Activated CD8-positive, alpha-beta memory T cell treated with anti-CD3 and anti-CD28 coated beads, Interleukin-2, amount 10 ng/mL, durations not matched to agents 7 days and 5 days (primary cell): ENCODE data around the gene PHLDB2. TPM values are rescaled to one million over a fixed set of nuclear protein-coding genes. Genes with fewer than 3 reads are reported as not detected.

Experiments used
- ATAC-seq: fragments of 150-1000 bp; cut with Tn5 transposase; one replicate; pipeline ENCODE4 v1.10.0; 2021; ENCODE audit warnings: moderate library complexity
- CTCF ChIA-PET: fragments of 350-600 bp; sonication (Branson Sonifier 250); formaldehyde crosslinking; loops from one replicate; lab custom pipeline; 2021; ENCODE audit warnings: antibody characterized with exemption; lab: Charles Lee
- DNase-seq: peaks from one replicate; pipeline ENCODE4 v3.0.0-alpha.2; 2020
- H3K27ac Mint-ChIP-seq: one replicate; pipeline ENCODE4 v1.8.0; 2021; ENCODE audit warnings: mild to moderate bottlenecking, mixed read lengths
- H3K27me3 Mint-ChIP-seq: one replicate; pipeline ENCODE4 v1.8.0; 2021; ENCODE audit warnings: mixed read lengths
- H3K36me3 Mint-ChIP-seq: one replicate; pipeline ENCODE4 v1.8.0; 2021; ENCODE audit warnings: mild to moderate bottlenecking, mixed read lengths
- H3K4me1 Mint-ChIP-seq: one replicate; pipeline ENCODE4 v1.8.0; 2021; ENCODE audit warnings: mixed read lengths
- H3K4me3 Mint-ChIP-seq: one replicate; pipeline ENCODE4 v1.8.0; 2021; ENCODE audit warnings: mild to moderate bottlenecking, moderate library complexity, mixed read lengths
- H3K9me3 Mint-ChIP-seq: one replicate; pipeline ENCODE4 v1.8.0; 2022; ENCODE audit warnings: low read depth, mixed read lengths
- total RNA-seq, 2 experiments: library from RNA; stranded (reverse); gene quantifications; one replicate each; pipeline ENCODE4 v1.2.3, GENCODE V29; 2021

Gene PHLDB2
- total RNA-seq, 2 experiments from 2014 or later: 4.4 to 4.8 TPM

DNA sequence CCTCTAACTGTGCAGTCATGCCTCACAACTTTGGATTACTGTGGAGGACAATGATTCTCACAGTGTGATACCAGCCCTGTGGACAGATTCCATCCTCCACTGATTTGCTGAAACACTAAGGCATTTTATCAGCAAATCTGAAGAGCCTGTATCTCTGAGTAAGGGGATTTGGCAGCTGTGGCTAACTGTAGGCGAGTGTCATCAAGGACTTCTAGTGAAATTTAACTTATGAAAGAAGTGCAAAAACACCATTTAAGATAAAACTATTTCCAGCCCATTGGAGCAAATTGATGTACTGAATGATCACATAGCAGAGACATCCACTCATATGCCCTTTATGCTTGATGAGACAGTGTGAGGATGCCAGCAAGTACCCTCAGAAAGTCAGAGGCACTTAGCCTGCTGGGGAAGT, 161.6 kb downstream of the PHLDB2 start:
- ATAC-seq (no peak), DNase-seq (no peak)
- H3K27me3 Mint-ChIP-seq: no peaks in the 10 kb centered on the region
- H3K27ac Mint-ChIP-seq: no peak overlapping the region
- H3K9me3 Mint-ChIP-seq: no peaks in the 10 kb centered on the region
- no peak overlapping the region for H3K4me3 Mint-ChIP-seq
- CTCF ChIA-PET: no interaction called here
- no peaks in the 10 kb centered on the region for H3K4me1 Mint-ChIP-seq
- no peaks in the 10 kb centered on the region for H3K36me3 Mint-ChIP-seq

Other genes with a start within 250 kb of the PHLDB2 start
- 10 to 100 TPM; 16.7 to 21.1 TPM for gene PLCXD2, start 184.6 kb upstream of the PHLDB2 start, total RNA-seq
- gene ABHD10, start 119.8 kb downstream of the PHLDB2 start, total RNA-seq: 10 to 100 TPM; 45.2 to 50.7 TPM
- gene TAGLN3, start 139.7 kb downstream of the PHLDB2 start, total RNA-seq: not detected
- not detected for gene TMPRSS7, start 175.5 kb downstream of the PHLDB2 start, total RNA-seq
- gene C3orf52, start 227.1 kb downstream of the PHLDB2 start, total RNA-seq: 1 to 10 TPM; 2.4 to 2.6 TPM